Measurements from ENCODE around the gene MARCHF3.
A peak's percentile ranks its signal among the peaks of the same experiment; 100 is the strongest.
"Not testable (repeated sequence)": the region's sequence is repeated elsewhere in the genome, so short reads cannot be mapped to it uniquely, and the experiment has no call there.

MARCHF3 gene

GRCh38 chr5:127046343-127047072 is 16.1 kb upstream of the MARCHF3 start:
- no peak for DNase-seq

- peak in 1 of 2 experiments; percentile 12 for DNase-seq
Measured at GRCh38 chr5:127042593-127042992, 12.2 kb upstream of the MARCHF3 start.

DNA sequence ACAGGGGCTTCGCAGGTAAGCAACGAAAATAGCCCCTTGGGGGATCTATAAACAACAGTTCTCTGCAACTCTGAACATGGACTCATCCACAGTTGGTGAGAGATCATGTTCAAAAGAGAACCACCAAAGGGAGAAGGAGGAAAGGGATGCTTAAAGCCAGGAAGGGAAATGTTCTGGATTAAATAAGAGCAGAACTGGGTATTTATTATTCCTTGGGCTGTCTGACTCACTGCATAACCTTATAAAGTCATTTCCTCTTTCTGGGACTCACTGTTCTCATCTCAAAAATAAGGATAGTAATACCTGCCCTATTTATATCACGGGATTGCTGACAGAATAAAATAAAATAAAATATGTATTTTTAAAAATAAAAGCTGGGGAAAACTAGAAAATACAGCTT is 11.2 kb upstream of the MARCHF3 start:
- peak in 1 of 2 experiments; percentile 4 for DNase-seq

- no peak for DNase-seq
Measured at GRCh38 chr5:127040796-127041520, 10.6 kb upstream of the MARCHF3 start.

- DNase-seq, result no peak
Measured at GRCh38 chr5:127038550-127038949, 8.2 kb upstream of the MARCHF3 start.

DNA sequence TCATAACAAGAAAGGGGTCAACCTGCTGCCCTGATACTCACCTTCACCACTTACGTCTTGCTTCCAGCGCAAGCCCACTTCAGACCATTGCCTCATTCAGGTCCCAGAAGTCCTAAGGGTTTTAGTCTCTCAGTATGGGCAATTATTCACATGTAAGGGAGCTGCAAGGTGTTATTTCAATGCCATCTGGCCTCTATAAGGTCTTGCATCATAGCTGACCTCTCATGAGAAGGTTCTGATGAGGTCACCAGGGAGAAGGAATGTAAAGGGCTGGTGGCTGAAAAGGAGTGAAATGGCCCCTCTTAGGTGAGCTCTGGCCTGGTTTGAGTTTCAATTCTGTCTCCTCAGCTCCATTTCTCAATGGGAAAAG is 1.5 kb upstream of the MARCHF3 start:
- no peak for DNase-seq

DNA sequence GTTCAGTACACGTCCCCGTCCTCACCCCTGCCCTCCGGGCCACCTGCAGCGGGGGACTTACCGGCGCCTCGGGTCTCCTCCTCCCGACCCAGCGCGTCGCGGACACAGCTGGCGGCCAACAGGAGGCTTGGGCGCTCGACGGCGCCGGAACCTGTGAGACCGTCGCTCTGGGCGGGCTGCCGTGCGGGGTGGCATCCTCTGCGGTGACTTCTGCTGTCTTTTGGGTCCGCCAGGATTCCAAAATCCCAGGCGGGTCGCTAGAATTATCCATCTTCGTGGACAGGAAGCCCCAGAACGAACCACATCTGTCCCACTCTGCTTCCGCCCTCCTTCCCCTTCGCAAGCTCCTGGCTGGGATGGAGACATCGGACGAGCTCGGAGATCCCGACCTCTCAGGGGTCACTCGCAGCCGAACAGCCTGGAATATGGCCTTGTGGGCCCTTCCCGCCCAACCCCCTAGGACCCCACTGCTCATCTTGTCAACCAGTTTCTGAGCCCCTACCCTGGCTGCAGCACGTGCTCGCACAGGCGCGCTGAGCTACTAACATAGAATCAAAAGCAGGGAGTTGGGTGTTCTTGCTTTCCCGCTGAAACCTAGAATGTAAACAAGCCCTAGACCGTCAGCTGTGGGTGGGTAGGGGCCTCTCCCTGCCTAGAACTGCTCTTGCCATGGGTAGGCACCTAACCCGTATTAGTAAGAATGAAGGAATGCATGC is 947 bp upstream of the MARCHF3 start:
- DNase-seq, result no peak

DNA sequence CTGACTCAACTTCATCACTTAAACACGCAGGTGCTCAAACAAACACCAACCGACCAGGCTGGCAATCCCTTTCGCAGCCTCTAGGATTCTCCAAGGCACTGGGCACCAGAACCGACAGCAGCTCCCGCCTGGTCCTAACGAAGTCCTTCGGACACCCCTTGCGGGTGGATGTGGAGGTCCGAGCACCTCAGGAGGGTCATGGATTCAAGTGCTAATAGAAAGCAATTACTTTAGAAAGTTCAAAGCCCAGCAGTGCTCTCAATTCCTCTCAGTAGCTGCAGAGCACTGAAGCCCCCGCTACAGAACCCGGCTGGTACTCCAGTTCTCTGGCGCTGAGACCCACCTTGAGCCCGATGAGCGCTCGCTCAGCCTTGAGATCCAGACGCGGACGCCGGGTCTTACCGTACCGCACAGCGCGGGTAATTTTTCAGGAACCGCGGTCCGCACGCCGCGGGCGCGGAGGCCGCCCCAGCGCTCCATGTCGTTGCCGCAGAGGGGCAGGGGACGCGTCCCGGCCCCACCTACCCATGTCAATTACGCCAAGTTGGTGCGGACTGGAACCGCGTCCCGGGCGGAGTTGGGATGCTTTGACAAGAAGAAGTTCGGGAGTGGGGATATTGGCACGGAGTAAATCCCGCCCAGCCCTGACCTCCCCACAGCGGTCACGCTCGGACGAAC is 638 bp downstream of the MARCHF3 start:
- peak; percentile 47 to 58 for DNase-seq

GRCh38 chr5:127028822-127029457 is 1.4 kb downstream of the MARCHF3 start:
- peak; percentile 57 to 62 for DNase-seq

DNA sequence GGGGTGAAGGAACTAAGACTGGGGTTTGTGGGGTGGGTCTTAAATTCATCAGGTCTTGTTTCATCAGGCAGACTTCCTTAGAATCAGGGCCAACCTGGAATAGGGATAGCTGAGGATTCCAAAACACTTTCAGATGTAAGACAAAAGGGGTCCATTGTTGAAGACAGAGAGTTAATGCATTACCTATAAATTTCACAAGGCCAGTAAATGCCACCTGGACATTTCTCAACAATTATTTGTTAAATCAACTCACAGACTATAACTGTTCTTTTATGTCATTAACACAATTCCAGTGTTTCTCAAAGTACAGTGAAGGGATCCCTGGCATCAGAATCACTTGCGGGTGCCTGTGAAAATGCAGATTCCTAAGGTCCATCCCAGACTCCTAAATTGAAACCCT is 2.8 kb downstream of the MARCHF3 start:
- no peak for DNase-seq

GRCh38 chr5:127026166-127026565 is 4.2 kb downstream of the MARCHF3 start:
- DNase-seq, result no peak

GRCh38 chr5:127025467-127025866 is 4.9 kb downstream of the MARCHF3 start:
- no peak for DNase-seq

DNA sequence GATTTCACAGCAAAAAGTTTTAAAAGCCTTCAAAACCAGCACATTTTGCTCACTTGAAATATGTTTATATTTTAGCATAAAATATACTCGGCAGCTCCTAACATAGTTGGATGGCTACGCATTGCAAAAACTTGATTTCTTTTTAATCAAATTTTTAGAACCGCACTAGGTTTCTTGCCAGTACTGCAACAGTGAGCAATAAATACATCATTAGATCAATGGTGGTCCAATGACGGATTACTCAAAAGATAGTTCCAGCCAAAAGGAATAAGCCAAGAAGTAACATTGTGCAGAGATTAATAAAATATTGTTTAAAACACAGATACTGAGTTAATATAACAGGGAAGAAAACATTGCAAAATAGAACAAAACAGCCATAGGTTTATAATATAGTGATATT is 5.5 kb downstream of the MARCHF3 start:
- DNase-seq, result no peak

DNA sequence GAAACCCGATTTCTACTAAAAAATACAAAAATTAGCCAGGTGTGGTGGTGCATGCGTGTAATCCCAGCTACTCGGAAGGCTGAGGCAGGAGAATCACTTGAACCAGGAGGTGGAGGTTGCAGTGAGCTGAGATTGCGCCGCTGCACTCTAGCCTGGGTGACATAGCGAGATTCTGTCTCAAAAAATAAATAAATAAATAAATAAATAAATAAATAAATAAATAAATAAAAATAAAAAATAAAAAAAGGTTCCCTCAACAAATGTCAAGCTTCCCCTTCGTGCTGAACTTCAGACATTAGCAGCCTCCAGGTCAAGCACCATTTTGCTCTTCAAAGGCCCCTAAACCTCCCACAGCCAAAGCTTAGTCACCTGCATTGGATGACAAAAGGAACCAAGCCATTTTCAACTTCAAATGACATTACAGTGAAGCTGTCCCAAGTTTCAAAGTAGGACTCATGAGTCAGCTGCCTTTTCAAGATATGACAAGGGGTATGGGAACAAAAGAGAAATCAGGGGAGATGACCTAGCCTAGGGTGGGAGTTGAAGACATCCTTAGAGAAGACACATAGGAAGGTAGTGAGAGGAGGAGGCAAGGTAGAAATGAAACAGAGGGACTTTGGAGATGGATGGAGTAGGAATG is 6.7 kb downstream of the MARCHF3 start:
- DNase-seq, result not testable (repeated sequence)

- no peak for DNase-seq
Measured at GRCh38 chr5:127022846-127023245, 7.5 kb downstream of the MARCHF3 start.

- no peak for DNase-seq
Measured at GRCh38 chr5:127019928-127020327, 10.4 kb downstream of the MARCHF3 start.

GRCh38 chr5:127016722-127017121 is 13.6 kb downstream of the MARCHF3 start:
- not testable (repeated sequence) for DNase-seq

DNA sequence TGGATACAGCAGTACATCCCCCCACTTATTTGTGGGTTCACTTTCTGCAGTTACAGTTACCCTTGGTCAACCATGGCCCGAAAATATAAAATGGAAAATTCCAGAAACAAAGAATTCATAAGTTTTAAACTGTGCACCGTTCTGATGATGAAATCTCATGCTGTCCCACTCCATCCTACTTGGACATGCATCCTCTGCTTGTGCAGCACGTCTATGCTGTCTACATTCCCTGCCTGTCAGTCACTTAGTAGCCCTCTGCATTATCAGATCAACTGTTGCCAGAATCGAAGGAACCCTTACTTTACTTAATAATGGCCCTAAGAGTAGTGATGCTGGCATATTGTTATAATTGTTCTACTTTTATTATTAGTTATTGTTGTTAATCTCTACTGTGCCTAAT is 14.6 kb downstream of the MARCHF3 start:
- DNase-seq, result no peak

GRCh38 chr5:127014573-127014972 is 15.8 kb downstream of the MARCHF3 start:
- DNase-seq, result peak; percentile 47 to 65

DNA sequence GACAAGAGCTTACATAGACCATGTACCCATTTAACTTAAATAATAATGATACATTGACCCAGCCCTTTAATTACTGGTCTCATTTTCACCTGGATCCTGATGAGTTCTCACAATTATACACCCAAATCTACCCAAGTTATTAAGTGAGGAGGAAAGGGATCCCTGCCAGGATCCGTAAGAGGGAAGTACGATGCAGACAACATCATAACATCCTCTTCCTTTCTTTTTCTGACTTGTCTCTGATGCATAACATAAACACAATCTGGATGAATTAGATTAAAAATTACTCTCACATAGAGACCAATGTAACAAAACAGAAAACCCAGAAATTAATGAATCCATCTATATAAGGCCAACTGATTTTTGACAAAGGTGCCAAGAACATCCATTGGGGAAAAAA is 17.0 kb downstream of the MARCHF3 start:
- no peak for DNase-seq

GRCh38 chr5:127012916-127013315 is 17.4 kb downstream of the MARCHF3 start:
- no peak for DNase-seq

GRCh38 chr5:127011961-127012644 is 18.3 kb downstream of the MARCHF3 start:
- no peak for DNase-seq
